ENCODE measurements around the gene TMEM8B.

DNA sequence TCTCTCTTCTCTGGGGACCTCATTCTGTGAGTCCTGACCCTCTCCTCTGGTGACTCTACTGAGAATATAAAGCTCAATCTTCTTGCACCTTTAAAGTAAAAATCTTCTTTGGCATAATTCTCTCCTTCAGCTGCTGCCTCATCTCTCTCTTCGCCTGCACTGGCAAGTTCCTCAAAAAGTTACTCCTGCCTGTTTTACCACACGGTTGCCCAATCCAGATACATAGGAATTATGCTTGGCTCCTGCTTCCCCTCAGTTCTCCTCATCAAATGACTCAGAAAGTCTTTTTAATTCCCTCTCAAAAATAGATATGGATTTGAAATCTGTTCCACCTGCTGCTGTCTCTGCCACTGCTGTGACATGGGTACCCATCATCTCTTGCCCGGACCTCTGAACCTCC is 62.6 kb downstream of the TMEM8B start:
- TF ChIP-seq EZH2phosphoT487 (IDR thresholded peaks at IDR 0.05; ENCODE audit: low read length) = no peak
- TF ChIP-seq, protein P1, sequence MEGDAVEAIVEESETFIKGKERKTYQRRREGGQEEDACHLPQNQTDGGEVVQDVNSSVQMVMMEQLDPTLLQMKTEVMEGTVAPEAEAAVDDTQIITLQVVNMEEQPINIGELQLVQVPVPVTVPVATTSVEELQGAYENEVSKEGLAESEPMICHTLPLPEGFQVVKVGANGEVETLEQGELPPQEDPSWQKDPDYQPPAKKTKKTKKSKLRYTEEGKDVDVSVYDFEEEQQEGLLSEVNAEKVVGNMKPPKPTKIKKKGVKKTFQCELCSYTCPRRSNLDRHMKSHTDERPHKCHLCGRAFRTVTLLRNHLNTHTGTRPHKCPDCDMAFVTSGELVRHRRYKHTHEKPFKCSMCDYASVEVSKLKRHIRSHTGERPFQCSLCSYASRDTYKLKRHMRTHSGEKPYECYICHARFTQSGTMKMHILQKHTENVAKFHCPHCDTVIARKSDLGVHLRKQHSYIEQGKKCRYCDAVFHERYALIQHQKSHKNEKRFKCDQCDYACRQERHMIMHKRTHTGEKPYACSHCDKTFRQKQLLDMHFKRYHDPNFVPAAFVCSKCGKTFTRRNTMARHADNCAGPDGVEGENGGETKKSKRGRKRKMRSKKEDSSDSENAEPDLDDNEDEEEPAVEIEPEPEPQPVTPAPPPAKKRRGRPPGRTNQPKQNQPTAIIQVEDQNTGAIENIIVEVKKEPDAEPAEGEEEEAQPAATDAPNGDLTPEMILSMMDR (IDR thresholded peaks at IDR 0.05; ENCODE audit: low read length) = no peak
